GM21423 (cell line): ENCODE measurements around the gene SLC5A6.

Experiments used
- ATAC-seq: cut with Tn5 transposase; IDR thresholded peaks from one replicate; pipeline ENCODE4 v1.9.1; 2021; ENCODE audit warnings: mild to moderate bottlenecking, moderate library complexity; ENCODE audit not compliant: unreplicated experiment

SLC5A6 gene

DNA sequence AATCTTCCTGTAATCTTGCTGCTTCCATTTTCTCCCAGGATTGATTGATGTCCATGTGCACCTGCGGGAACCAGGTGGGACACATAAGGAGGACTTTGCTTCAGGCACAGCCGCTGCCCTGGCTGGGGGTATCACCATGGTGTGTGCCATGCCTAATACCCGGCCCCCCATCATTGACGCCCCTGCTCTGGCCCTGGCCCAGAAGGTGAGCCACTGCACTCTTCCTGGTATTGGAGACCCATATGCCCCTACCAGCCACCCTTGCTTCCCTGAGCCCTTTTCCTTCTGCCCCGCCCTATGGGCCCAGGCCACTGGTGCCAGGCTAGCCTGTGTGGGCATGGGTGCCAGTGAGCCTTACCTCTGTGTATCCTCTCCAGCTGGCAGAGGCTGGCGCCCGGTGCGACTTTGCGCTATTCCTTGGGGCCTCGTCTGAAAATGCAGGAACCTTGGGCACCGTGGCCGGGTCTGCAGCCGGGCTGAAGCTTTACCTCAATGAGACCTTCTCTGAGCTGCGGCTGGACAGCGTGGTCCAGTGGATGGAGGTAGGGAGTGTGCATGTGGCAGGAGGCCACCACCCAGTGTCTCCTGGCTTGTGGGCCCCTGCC lies 25.4 kb upstream of the SLC5A6 start:
- no peak for ATAC-seq

DNA sequence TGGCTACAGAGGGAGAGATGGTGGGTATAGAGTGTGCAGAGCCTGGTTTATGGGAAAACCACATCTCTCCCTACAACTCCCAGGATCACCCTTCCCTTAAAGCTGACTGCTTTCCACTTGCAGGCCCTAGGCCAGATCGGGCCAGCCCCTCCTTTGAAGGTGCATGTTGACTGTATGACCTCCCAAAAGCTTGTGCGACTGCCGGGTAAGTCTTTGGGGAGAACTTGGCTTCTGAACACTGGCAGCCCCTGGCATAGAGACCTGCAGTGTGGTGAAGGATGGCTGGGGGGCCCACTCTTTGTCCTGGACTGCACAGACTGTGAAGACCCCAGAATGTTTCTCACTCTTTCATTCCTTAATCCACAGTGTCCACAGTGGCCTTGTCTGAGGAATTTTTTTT lies 24.6 kb upstream of the SLC5A6 start:
- ATAC-seq, result no peak

DNA sequence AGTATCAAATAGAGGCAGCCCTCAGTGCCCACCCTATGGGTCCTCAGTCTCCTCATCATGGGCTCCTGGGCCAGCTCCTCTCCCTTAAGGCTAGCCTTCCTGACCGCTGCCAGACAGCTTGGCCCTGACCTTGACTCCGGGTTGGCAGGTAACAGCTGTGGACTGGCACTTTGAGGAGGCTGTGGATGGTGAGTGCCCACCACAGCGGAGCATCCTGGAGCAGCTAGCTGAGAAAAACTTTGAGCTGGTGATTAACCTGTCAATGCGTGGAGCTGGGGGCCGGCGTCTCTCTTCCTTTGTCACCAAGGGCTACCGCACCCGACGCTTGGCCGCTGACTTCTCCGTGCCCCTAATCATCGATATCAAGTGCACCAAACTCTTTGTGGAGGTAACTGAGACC lies 24.1 kb upstream of the SLC5A6 start:
- no peak for ATAC-seq

DNA sequence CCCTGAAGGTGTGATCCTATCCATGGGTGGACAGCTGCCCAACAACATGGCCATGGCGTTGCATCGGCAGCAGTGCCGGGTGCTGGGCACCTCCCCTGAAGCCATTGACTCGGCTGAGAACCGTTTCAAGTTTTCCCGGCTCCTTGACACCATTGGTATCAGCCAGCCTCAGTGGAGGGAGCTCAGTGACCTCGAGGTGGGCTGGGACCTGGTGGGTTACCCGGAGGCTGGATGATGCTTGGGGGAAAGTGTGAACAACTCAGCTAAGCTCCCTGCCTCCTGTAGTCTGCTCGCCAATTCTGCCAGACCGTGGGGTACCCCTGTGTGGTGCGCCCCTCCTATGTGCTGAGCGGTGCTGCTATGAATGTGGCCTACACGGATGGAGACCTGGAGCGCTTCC lies 21.3 kb upstream of the SLC5A6 start:
- no peak for ATAC-seq

DNA sequence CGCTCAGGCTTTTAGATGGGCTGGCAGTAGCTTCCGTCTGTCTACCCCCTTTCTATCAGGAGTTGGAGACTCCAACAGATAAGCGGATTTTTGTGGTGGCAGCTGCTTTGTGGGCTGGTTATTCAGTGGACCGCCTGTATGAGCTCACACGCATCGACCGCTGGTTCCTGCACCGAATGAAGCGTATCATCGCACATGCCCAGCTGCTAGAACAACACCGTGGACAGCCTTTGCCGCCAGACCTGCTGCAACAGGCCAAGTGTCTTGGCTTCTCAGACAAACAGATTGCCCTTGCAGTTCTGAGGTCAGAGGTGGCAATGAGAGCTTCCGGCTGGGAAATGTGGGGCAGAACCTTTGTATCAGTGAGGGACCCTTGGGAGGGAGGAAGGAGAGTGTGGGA lies 19.9 kb upstream of the SLC5A6 start:
- no peak for ATAC-seq

DNA sequence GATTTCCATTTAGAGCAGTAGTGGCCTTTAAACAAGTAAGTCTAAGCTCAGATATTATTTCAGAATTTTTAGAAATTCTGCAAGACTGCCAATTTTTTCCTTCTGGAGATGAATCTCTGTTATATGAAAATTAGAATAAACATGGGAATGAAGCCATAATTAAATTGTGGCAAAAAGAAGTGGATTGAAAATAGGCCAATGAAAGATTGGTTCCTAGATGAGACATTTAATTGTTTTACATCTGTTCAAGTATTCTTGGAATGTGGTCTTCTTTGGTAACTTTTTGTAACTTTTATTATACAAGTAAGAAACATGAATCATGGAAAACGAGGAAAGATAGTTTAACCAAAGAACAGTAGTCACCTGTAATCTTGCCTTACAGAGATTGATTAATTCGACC lies 15.4 kb upstream of the SLC5A6 start:
- ATAC-seq, result no peak

DNA sequence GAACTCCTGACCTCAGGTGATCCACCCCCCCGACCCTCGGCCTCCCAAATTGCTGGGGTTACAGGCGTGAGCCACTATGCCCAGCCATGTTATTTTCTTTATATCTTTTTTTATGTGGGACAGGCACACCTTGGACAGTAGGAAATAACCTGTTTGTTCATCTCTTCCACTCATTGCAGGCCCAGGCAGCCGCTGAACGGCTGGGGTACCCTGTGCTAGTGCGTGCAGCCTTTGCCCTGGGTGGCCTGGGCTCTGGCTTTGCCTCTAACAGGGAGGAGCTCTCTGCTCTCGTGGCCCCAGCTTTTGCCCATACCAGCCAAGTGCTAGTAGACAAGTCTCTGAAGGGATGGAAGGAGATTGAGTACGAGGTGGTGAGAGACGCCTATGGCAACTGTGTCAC lies 13.5 kb upstream of the SLC5A6 start:
- ATAC-seq, result no peak

DNA sequence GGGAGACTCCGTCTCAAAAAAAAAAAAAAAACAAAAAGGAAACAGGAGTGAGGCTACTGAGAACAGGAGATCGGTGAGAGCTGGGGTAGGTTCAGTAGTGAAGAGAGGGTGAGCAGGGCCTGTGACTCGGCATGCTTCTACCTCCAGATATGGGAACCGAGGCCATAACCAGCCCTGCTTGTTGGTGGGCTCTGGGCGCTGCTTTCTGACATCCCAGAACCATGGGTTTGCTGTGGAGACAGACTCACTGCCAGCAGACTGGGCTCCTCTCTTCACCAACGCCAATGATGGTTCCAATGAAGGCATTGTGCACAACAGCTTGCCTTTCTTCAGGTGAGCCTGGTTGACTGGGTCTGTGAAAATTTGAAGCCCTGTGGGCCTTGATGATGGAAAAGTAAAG lies 11.3 kb upstream of the SLC5A6 start:
- ATAC-seq, result no peak

DNA sequence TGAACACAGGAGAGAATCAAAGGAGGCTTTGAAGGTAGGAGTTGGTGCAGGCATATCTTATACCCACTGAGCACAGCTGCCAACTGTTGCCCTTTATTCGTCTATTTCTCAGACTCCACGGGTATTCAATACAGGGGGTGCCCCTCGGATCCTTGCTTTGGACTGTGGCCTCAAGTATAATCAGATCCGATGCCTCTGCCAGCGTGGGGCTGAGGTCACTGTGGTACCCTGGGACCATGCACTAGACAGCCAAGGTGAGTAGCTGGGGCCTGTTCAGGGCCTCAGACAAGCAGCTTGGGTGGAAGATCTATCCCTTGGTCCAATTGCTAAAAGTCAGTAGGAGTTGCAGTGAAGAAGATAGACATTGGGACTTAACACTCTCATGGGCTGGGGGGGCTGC lies 10.3 kb upstream of the SLC5A6 start:
- ATAC-seq, result no peak

DNA sequence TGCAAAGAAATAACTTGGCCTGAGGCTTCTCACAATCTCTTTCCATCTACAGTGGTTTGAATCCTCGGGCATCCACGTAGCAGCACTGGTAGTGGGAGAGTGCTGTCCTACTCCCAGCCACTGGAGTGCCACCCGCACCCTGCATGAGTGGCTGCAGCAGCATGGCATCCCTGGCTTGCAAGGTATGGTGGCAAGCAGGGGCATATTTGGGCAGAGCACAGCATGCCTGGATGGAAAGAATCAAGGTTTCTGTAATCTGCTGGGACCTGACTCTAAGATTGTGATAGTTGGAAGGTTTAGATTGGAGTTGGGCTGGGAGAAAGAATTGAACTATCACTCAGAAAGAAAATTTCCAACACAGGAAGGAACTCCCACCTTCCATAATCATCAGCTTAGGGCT lies 9.1 kb upstream of the SLC5A6 start:
- ATAC-seq, result no peak

DNA sequence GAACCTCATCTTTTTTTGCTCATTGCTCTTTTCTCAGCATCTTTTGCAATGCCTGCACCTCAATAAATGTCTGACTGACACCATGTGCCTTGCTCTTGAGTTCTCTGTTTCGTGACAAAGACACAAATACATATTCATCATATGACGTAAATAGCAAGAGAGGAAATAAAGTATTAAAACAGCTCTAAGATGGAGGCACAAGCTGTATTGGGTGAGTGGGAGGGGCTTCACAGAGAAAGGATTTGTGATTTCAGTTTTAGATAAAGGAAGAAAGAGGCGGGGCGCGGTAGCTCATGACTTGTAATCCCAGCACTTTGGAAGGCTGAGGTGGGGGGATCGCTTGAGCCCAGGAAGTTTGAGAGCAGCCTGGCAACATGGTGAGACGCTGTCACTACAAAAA lies 8.0 kb upstream of the SLC5A6 start:
- no peak for ATAC-seq

DNA sequence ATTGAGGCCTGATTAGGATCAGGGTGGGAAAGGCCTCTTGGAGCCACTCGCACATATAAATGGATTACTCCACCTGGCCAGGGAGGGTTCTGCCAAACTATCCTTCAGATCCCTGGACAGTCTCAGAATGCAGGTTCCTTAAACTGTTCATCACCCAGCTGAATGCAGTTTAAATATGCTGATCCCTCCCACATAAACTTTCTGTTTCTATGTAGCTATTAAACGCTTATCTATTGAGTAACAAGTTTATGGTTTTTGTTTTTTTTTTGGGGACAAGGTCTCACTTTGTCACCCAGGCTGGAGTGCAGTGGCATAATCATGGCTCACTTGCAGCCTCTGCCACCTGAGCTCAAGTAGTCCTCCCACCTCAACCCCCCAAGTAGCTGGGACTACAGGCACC lies 7.0 kb upstream of the SLC5A6 start:
- no peak for ATAC-seq

DNA sequence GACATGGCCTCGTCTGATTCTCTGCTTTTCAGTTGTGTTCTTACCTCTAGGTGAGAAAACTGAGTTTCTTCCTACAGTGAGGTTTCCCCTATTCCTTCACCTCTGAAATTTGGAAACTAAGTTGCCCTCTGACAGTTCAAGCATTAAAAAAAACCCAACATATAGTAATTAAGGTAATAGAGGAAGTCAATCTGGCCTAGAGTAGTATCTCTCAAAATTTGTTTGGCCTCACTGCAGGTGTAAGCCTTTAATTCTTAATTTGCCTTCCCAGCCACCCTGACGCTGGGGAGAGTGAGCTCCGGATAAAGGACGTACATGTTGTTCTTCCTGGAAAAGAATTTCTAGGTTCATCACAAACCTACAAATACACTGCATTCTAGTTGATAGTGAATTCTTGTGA lies 6.5 kb upstream of the SLC5A6 start:
- no peak for ATAC-seq

DNA sequence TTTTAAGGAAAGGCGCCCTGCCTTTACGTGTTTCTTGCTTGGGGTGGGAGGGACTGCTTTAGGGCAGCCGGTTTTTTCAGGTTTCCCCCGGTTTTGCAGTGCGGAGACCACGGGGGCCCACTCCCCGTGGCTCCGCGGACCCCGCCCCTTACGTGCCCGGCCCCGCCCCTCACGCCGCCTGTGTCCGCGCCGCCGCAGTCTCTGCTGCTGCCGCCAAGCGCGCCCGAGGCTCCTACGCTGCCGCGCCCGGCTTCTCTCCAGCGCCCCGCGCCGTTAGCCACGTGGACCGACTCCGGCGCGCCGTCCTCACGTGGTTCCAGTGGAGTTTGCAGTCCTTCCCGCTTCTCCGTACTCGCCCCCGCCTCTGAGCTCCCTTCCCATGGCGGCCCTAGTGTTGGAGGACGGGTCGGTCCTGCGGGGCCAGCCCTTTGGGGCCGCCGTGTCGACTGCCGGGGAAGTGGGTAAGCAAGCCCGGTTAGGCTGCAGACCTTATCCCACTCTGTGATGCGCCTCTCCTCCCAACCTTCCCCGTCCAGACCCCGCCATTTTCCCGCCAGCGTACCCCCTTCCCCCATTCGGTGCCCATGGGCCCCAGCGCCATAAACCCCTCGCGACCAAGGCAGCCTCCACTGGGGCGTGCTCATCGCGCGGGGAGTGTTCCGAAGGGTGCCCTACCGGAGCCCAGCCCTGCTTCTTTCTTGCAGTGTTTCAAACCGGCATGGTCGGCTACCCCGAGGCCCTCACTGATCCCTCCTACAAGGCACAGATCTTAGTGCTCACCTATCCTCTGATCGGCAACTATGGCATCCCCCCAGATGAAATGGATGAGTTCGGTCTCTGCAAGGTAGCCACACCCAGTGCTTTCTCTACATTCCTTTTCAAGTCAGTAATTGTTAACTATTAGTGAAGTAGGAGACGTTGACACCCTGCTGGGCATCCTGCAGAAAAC lies 5.4 kb upstream of the SLC5A6 start, which contains the start of gene CAD:
Gene CAD, plus strand, starts transcription at position 197 of the 949 bp plus-strand sequence. Its CDS starts 183 bp downstream, at position 380.
- peak; percentile 84 for ATAC-seq

DNA sequence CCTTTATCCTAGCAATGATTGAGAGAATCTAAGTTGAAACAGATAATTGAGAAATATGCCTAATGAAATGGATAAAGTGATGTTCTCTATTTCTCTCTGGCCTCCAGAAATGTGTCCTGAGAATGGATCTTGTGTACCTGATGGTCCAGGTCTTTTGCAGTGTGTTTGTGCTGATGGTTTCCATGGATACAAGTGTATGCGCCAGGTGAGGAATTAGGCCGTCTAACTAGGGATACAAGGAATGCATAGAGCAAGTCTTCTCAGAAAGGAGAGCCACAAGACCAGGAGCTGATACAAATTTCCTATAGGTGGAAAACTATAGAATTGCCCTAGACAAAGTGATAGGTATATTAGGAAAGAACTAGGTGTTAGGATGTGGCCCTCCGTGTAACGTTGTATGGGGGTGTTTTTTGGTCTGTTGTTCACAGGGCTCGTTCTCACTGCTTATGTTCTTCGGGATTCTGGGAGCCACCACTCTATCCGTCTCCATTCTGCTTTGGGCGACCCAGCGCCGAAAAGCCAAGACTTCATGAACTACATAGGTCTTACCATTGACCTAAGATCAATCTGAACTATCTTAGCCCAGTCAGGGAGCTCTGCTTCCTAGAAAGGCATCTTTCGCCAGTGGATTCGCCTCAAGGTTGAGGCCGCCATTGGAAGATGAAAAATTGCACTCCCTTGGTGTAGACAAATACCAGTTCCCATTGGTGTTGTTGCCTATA lies 4.5 kb upstream of the SLC5A6 start:
- peak; percentile 1 for ATAC-seq

DNA sequence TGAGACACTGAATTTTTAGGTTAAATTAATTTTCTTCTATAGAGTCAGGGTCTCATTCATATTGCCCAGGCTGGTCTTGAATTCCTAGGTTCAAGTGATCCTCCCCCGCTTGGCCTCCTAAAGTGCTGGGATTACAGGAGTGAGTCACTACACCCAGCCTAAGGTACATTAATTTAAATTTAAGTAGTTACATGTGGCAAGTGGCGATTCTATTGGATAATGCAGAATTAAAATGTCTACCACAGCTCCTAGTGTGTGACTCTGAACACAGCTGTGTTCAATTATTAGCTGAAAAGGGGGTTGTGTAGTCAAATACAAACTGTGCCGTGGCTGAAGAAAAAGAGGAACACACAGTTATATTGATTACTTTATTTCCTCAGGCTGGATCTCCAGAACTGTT lies 2.9 kb upstream of the SLC5A6 start:
- no peak for ATAC-seq

DNA sequence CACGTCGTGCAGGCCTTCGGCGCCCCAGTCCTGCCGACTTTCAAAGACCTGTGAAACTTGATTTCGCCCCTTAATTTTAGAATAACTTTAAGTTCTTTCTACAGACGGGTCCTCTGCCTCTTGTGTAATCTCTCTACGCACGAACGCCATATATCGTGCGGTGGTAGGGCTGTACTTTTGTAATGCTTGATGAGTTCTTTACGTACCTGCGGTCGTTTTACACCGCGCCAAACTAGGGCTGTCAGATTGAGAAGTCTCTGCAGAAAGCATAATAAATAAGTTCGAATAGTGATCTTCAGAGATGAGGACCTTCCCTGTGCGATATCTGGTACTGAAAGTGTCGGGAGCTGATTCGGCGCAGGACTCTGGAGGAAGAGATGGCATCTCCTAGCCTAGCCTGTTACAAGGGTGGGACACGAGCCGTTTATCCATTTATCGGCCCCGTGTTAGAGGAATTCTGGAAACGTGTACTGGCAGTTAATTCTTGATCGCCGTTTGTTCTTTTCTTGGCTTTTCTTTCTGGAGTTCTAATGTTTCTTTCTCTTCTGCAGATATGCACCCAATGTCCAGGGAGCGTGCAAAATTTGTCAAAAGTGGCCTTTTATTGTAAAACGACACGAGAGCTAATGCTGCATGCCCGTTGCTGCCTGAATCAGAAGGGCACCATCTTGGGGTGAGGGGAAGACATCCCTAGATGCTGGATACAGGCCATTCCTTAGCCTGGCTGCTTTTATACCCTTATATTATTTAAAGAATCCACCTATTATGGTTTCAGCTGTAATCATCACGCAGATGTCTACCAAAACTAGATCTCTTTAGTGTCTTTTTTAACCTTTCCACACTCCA lies 781 bp upstream of the SLC5A6 start:
- ATAC-seq, result no peak

DNA sequence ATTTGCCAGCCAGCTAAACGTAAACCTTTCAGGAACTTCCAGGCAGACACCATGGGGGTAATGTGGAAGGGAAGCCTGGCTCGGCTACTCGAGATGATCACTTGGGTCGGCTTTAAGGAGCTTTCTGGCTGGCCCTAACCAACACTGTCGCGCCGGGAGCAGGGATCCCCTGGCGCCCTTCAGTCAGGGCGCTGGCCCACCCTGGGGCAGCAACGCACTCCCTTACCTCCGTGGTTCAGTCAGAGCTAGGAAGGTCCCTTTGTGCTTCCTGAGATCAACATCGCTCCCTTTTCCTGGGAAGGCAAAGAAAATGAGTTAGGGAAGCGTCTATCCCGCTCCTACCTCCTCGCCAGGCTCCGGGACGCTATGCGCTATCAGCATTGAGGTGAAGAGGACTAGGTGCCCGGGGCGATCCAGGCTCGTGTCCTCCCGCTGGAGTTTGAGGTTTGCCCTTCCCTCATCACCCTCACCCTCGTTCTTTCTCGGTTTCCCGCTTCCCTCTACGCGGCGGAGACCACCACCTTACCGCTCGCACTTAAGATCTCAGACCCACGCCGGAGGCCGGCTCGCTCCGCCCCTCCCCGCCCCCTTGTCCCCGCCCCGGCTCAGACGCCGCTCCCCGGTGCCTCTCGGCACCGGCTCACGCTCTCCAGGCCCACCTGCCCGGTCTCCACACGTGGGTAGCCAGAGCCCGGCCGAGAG lies 676 bp downstream of the SLC5A6 start:
- ATAC-seq, result peak; percentile 3

DNA sequence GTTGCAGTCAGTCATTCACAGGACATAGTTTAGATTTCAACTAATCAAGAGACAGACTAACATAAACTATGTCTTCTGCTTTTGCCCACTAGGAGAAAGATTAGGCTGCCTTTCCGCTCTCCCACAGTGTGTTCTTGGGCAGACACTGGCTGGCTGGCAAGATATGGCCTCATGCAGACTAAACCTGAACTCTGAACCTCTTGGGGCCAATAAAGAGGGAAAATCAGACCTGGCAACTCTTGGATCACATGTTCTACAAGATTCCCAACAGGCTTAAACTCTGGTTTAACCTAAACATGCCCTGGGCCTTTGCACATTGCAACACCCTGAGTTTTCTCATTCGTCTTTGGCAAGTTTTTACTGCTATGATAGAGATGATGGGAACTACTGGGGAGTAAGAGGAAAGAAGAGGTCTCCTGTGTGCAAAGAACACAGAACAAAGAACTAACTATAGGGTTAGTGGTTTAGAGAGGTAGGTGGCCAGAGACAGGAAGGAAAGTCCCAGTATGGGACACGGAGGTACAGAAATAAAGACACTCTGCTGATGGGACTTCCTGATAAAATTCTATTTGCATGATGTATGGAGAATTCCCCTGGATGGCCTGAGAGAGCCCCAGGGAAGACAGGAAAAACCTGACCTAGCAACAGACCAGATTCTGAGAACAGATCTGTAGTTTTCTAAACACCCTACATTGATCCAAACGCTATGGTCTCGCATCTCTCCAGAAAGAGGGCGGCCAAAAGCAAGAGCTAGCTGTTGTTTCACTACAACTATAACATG lies 2.3 kb downstream of the SLC5A6 start:
- no peak for ATAC-seq
